Esophagus (tissue), 2 donors: ENCODE measurements around the gene JMJD6. TPM values are rescaled to one million over a fixed set of nuclear protein-coding genes. Genes with fewer than 3 reads are reported as not detected.
"Not testable (repeated sequence)": the region's sequence is repeated elsewhere in the genome, so short reads cannot be mapped to it uniquely, and the experiment has no call there.

Experiments used
- H3K27ac ChIP-seq, 2 donors: one replicate each; pipeline ENCODE4 v1.5.1; 2013; ENCODE audit warnings: low read depth in 2 of 2, mild to moderate bottlenecking in 2 of 2, inconsistent platforms in 1 of 2, low read length in 1 of 2, moderate library complexity in 1 of 2
- H3K27me3 ChIP-seq, 2 donors: one replicate each; pipeline ENCODE4 v1.6.1; 2013; ENCODE audit warnings: low read length in 2 of 2, control low read depth in 1 of 2, mild to moderate bottlenecking in 1 of 2; ENCODE audit not compliant: insufficient read depth in 2 of 2, control insufficient read depth in 1 of 2
- H3K36me3 ChIP-seq, 2 donors: one replicate each; pipeline ENCODE4 v1.6.1; 2013; ENCODE audit warnings: low read length in 1 of 2; ENCODE audit not compliant: control insufficient read depth in 2 of 2, insufficient read depth in 2 of 2
- H3K4me1 ChIP-seq, 2 donors: one replicate each; pipeline ENCODE4 v1.6.1; 2013; ENCODE audit warnings: low read length in 1 of 2; ENCODE audit not compliant: control insufficient read depth in 2 of 2, insufficient read depth in 2 of 2
- H3K4me3 ChIP-seq, 2 donors: one replicate each; pipeline ENCODE4 v1.5.1; 2013; ENCODE audit warnings: low read length in 2 of 2, mild to moderate bottlenecking in 2 of 2, low read depth in 1 of 2, moderate library complexity in 1 of 2
- H3K9me3 ChIP-seq, 2 donors: one replicate each; pipeline ENCODE4 v1.6.1; 2013; ENCODE audit warnings: mild to moderate bottlenecking in 2 of 2, low read depth in 1 of 2, low read length in 1 of 2, moderate library complexity in 1 of 2; ENCODE audit not compliant: control insufficient read depth in 2 of 2, insufficient read depth in 1 of 2
- WGBS, 2 donors: extraction: QIAGEN DNeasy Blood & Tissue Kit; methylation state at CpG; one replicate each; pipeline ENCODE4 v1.1.7; 2013; 5-methylcytosine and 5-hydroxymethylcytosine counted together
- polyA plus RNA-seq, 2 donors: library from polyadenylated mRNA; stranded (reverse); fragments of 200-250 nt; gene quantifications; one replicate each; pipeline ENCODE4 v1.2.3, GENCODE V29; 2013
- donor health status: healthy with polysubstance abuse.
- donor health status: Bipolar disorder and iron deficiency.

The JMJD6 gene
- polyA plus RNA-seq, 2 donors = 18.3 to 21.9 TPM

DNA sequence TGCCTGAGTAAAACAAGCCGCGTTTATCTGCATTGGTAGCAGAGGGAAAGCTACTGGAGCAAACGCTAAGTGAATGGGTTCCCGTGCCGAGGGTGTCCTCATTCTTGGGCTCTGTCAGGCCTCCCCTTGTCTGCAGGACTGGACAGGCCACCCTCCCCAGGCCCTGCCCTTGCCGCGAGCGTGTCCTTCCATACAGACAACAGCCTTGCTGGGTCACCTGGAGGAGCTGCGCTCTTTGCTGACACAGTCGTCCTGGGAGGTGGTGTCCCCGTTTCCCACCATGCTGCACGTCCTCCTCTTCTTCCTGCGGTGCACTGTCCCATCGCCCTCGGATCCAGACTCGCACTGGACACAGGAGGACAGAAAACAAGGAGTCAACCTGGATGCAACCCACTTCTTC, 7.9 kb downstream of the JMJD6 start:
- H3K4me3 ChIP-seq = no peak overlapping the region
- no peak overlapping the region for H3K27ac ChIP-seq
- peaks cover 7 to 40% of the 10 kb centered on the region in 2 donors for H3K36me3 ChIP-seq
- no peaks in the 10 kb centered on the region for H3K9me3 ChIP-seq
- 88 to 91% methylated on average over 16 of the region's 16 CpGs for WGBS, 2 donors
- H3K27me3 ChIP-seq = no peaks in the 10 kb centered on the region
- H3K4me1 ChIP-seq = no peaks in the 10 kb centered on the region

DNA sequence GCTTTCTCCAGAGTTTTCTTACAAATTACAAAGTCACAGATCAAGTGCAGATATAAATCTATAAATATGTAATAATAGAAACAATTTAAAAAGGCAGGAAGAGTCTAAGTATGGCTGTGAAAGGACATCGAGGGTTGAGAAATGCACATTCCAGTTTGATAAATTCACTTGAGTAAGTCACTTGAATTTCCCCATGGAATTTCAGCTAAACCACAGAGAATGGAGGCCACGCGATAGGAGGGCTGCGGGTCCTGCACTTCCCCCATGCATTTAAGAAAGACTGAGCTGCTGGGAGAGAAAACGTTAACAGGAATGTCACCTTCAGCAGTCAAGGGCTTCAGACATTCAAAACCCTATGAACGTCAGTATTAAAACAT, 9.6 kb downstream of the JMJD6 start:
- no peak overlapping the region for H3K4me3 ChIP-seq
- no peaks in the 10 kb centered on the region for H3K9me3 ChIP-seq
- no peaks in the 10 kb centered on the region for H3K4me1 ChIP-seq
- H3K27me3 ChIP-seq = no peaks in the 10 kb centered on the region
- H3K27ac ChIP-seq = peak overlapping the region in 1 of 2 donors; percentile 63
- H3K36me3 ChIP-seq = peaks cover 7 to 40% of the 10 kb centered on the region in 2 donors
- 76 to 80% methylated on average over 6 of the region's 6 CpGs for WGBS, 2 donors

DNA sequence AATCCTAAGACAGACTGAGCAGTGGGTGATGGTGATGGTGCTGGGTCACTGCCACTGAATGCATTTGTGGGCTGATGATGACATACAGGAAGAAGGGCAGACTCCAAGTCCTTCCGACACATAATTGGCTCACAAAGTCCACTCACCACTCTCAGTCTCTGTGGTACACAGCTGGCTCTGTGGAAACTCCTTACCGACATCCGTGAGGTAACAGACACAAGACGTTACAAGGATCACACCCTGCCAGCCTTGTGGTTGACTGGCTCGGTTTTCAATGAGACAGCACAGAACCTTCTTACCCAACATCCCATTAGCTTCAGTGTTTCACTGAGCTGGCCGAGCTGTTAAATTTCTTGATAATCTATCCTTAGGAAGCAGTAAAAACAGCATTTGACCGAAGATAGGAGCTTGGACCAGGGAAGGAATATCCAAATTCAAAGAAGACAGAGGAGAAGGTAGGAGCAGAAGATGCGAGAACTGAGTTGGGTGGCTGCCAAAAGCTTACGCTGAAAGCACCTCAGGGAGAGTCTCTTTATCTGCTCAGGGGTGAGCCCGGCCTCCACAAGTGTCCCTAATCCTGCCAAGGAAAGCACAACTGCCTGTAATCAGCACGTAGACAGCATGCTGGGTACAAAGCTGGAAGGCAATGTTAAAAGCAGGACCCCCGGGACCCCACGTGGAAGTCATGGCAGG, 10.1 kb downstream of the JMJD6 start:
- Histone ChIP-seq H3K9me3 (no peaks in the 10 kb centered on the region), H3K4me1 (no peaks in the 10 kb centered on the region), H3K36me3 (peaks cover 6 to 35% of the 10 kb centered on the region in 2 donors), H3K27me3 (no peaks in the 10 kb centered on the region), H3K27ac (peak overlapping the region; percentile 63), H3K4me3 (no peak overlapping the region)
- 62% methylated on average over 13 of the region's 13 CpGs for WGBS, 2 donors

DNA sequence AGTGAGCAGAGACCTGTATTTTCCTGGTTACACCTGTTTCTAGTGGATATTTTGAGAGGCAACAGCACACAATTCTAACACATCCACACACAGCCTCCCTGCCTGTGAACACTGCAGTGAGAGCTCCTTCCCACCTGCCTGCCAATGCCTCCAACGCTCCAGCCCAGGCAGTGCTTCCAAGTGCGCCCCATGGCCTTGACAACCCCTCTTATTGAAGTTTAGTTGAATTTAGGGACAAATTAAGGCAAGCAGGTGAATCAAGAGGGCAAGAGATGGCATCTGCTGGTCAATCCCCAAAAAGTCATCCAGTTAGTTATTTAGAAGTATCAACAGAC, 10.9 kb downstream of the JMJD6 start:
- Histone ChIP-seq H3K36me3 (peaks cover 0 to 30% of the 10 kb centered on the region in 2 donors), H3K27me3 (no peaks in the 10 kb centered on the region), H3K27ac (no peak overlapping the region), H3K4me1 (peaks cover 0 to 3% of the 10 kb centered on the region in 2 donors), H3K4me3 (no peak overlapping the region), H3K9me3 (no peaks in the 10 kb centered on the region)
- 86 to 89% methylated on average over 2 of the region's 2 CpGs for WGBS, 2 donors

DNA sequence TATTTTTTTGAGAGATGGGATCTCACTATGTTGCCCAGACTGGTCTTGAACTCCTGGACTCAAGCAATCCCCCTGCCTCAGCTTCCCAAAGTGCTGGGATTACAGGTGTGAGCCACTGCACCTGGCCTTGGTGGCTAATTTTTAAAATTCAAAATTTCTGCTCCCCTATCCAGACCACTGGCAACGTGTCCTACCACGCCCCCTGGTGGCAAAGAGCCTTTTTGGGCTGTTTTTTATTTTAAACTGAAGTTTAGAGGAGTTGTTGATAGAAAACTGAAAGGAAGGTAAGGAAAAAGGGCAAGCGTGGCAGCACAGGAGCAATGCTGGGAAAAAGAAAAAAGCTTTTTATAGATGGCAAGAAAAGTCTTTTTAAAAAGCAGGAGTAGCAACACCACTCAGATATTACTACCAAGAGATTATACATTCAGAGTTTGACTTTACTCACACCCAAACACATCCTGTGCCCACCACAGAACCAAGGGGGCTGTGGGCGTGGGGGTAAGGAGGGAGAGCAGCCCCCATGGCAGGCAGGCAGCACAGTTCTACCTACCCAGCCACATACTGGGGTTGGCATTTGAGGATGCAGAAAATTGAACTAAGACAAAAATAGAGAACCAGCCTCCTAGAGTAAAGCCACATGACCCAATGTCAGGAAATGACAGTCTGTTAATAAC, 11.4 kb downstream of the JMJD6 start:
- WGBS, 2 donors = 24 to 28% methylated on average over 4 of the region's 4 CpGs
- Histone ChIP-seq H3K4me1 (peaks cover 0 to 3% of the 10 kb centered on the region in 2 donors), H3K36me3 (peaks cover 0 to 25% of the 10 kb centered on the region in 2 donors)

DNA sequence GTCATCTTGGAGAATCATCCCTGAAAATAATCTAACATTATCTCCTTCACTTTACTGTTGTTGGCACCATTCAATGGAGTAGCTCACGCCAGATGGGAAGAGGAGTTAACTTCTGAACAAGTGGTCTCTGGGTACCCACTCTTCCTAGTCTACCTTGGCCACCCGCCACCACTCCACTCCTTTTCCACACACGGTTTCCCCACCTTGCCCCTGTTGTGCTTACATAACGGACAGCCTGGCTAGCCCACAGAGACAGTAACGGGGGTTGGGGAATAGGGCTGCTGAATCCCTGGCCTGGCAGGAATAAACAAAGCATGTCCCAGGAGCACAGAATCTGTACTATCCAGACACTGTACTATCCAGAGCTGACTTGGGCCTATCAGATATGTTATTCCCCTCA, 12.1 kb downstream of the JMJD6 start:
- no peaks in the 10 kb centered on the region for H3K27me3 ChIP-seq
- H3K4me1 ChIP-seq = peaks cover 1 to 9% of the 10 kb centered on the region in 2 donors
- 74 to 81% methylated on average over 5 of the region's 5 CpGs for WGBS, 2 donors
- no peak overlapping the region for H3K4me3 ChIP-seq
- peaks cover 0 to 20% of the 10 kb centered on the region in 2 donors for H3K36me3 ChIP-seq
- no peak overlapping the region for H3K27ac ChIP-seq
- H3K9me3 ChIP-seq = no peaks in the 10 kb centered on the region

More for the DNA sequence above, 11.4 kb downstream of the JMJD6 start:
- Histone ChIP-seq H3K27ac (no peak overlapping the region), H3K4me3 (no peak overlapping the region), H3K27me3 (no peaks in the 10 kb centered on the region), H3K9me3 (no peaks in the 10 kb centered on the region)

DNA sequence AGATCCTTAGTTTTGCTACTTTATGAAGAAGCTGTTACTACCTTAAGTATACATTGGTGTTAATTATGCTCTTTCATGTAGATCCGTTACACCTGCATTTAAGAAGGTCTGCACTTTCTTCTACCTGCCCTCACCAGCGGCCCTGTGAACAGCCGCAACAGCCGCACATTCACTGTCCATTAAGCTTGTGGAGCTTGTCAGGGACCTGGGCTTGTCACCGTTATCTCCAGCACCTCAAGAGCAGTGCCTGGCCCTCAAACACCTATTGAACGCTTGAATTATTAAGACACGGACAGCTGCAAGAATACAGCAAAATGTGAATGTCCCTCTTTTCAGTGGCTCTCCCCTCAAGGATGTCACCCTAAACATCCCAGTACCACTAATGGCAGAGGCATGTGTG, 12.6 kb downstream of the JMJD6 start:
- H3K4me3 ChIP-seq = no peak overlapping the region
- H3K27me3 ChIP-seq = no peaks in the 10 kb centered on the region
- WGBS, 2 donors = 93 to 96% methylated on average over 7 of the region's 7 CpGs
- H3K36me3 ChIP-seq = peaks cover 0 to 19% of the 10 kb centered on the region in 2 donors
- no peaks in the 10 kb centered on the region for H3K9me3 ChIP-seq
- H3K4me1 ChIP-seq = peaks cover 4 to 14% of the 10 kb centered on the region in 2 donors
- H3K27ac ChIP-seq = no peak overlapping the region

DNA sequence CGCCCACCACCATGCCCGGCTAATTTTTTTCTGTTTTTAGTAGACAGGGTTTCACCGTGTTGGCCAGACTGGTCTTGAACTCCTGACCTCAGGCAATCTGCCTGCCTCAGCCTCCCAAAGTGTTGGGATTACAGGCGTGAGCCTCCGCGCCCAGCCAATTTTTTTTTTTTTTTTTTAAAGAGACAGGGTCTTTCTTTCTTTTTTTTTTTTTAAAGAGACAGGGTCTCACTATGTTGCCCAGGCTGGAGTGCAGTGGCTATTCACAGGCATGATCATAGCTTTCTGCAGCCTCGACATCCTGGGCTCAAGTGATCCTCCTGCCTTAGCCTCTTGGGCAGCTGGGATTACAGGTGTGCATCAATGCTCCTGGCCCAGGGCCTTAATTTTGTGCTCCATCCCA, 14.1 kb downstream of the JMJD6 start:
- H3K4me3 ChIP-seq, H3K27ac ChIP-seq, H3K27me3 ChIP-seq, H3K9me3 ChIP-seq: not testable (repeated sequence)
- H3K36me3 ChIP-seq = peaks cover 0 to 12% of the 10 kb centered on the region in 2 donors
- 59 to 63% methylated on average over 7 of the region's 7 CpGs for WGBS, 2 donors
- peaks cover 6 to 15% of the 10 kb centered on the region in 2 donors for H3K4me1 ChIP-seq

DNA sequence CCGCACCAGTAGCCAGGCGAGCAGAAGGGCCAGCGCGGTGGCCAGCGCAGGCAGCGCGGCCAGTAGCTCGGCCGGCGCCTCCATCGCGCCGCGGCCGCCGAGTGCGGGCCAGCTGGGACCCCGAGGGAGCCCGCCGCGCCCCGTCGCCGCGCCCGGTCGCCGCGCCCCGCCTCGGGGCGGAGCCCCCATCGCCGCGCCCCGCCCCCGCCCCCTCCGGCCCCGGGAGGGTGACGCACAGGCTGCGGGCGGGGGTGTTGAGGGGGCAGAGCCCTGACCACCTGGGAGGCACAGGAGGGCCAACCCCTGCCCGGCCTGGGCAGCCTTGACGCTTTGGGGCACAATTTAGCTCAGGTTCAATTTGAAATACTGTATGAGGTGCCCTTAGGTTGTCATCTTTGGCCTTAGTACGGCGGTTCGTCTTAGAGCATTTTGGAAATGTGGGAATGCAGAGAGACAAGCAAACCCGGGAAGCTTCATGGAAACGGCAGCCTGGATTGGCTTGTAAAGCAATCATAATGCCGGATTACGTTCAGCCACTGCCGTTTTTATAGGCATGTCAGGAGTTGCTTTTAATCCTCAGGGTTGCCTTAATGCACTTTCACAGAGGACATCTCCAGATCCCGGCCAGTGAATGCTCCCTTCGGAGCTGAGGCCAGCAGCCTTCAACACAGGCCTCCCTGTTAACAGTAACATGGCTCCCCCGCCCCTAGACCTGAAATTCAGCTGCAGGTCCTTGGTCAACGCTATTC, 15.4 kb downstream of the JMJD6 start, which contains the start of gene MXRA7:
Gene MXRA7, minus strand, starts transcription at position 103 of the 749 bp plus-strand sequence. Its CDS starts 19 bp downstream, at position 84.
- H3K4me3 ChIP-seq = peak within 1 kb of the TSS; percentile 49 to 58
- peaks cover 6 to 16% of the 10 kb centered on the region in 2 donors for H3K4me1 ChIP-seq
- no peaks in the 10 kb centered on the region for H3K9me3 ChIP-seq
- peak within 1 kb of the TSS; percentile 87 for H3K27ac ChIP-seq
- peaks cover 0 to 9% of the 10 kb centered on the region in 2 donors for H3K36me3 ChIP-seq
- no peaks in the 10 kb centered on the region for H3K27me3 ChIP-seq
- 4 to 6% methylated on average over 17 to 54 of the region's 56 CpGs for WGBS, 2 donors
